PC-3 (cell line): ENCODE measurements around the gene COL4A1. TPM values are rescaled to one million over a fixed set of nuclear protein-coding genes. Genes with fewer than 3 reads are reported as not detected.

ENCODE experiments used
- ATAC-seq: fragments of 200-7000 bp; cut with Tn5 transposase; 2 replicates; pipeline ENCODE4 v1.9.1; 2020; ENCODE audit warnings: mild to moderate bottlenecking, moderate library complexity
- BruUV-seq: library from RNA; stranded (reverse); fragments of 400-500 nt; replicated peaks from 2 replicates; lab custom pipeline; 2021; lab: Mats Ljungman, UMichigan
- CTCF ChIA-PET: fragments of 300-600 bp; sonication (Branson Sonifier 250); formaldehyde crosslinking; loops from one replicate; lab custom pipeline; 2022; ENCODE audit warnings: antibody characterized with exemption; lab: Charles Lee
- POLR2A ChIA-PET: fragments of 300-600 bp; sonication (Branson Sonifier 250); formaldehyde crosslinking; loops from one replicate; lab custom pipeline; 2022; ENCODE audit warnings: antibody characterized with exemption; ENCODE audit not compliant: unreplicated experiment; lab: Charles Lee
- DNase-seq: peaks from one replicate; pipeline ENCODE4 v3.0.0-alpha.2; 2015
- H2AFZ ChIP-seq: fragments of 300-600 bp; sonication (generic); 2 replicates; pipeline ENCODE4 v1.6.0; 2016; ENCODE audit warnings: antibody characterized with exemption, low read length
- H3F3A ChIP-seq: fragments of 300-600 bp; sonication (generic); one replicate; pipeline ENCODE4 v1.6.0; 2017; ENCODE audit warnings: antibody characterized with exemption, low read length, control low read depth, mild to moderate bottlenecking; ENCODE audit not compliant: unreplicated experiment
- H3K27ac ChIP-seq: fragments of 300-600 bp; sonication (generic); 2 replicates; pipeline ENCODE4 v1.5.1; 2016; ENCODE audit warnings: mild to moderate bottlenecking, low read length
- H3K27me3 ChIP-seq: fragments of 300-600 bp; sonication (generic); 2 replicates; pipeline ENCODE4 v1.6.1; 2016; ENCODE audit warnings: low read length, mixed read lengths
- H3K36me3 ChIP-seq: fragments of 300-600 bp; sonication (generic); 2 replicates; pipeline ENCODE4 v1.6.1; 2016; ENCODE audit warnings: low read depth, mixed run types, low read length, mixed read lengths
- H3K4me1 ChIP-seq: fragments of 300-600 bp; sonication (generic); 2 replicates; pipeline ENCODE4 v1.5.1; 2016; ENCODE audit warnings: low read length; ENCODE audit not compliant: insufficient read depth
- H3K4me2 ChIP-seq: fragments of 300-600 bp; sonication (generic); 2 replicates; pipeline ENCODE4 v1.6.0; 2016; ENCODE audit warnings: low read length
- H3K4me3 ChIP-seq: fragments of 300-600 bp; sonication (generic); 2 replicates; pipeline ENCODE4 v1.5.1; 2016; ENCODE audit warnings: mild to moderate bottlenecking, low read length, mixed read lengths
- H3K79me2 ChIP-seq: fragments of 300-600 bp; sonication (generic); 2 replicates; pipeline ENCODE4 v1.6.1; 2017; ENCODE audit warnings: low read length, mixed read lengths
- H3K9ac ChIP-seq: fragments of 300-600 bp; sonication (generic); 2 replicates; pipeline ENCODE4 v1.6.0; 2016; ENCODE audit warnings: mild to moderate bottlenecking, low read length
- H3K9me2 ChIP-seq: fragments of 300-600 bp; sonication (generic); replicated peaks from 2 replicates; pipeline ENCODE4 v1.6.1; 2016; ENCODE audit warnings: mixed run types, low read length, mixed read lengths
- H3K9me3 ChIP-seq: fragments of 300-600 bp; sonication (generic); 2 replicates; pipeline ENCODE4 v1.6.1; 2016; ENCODE audit warnings: low read length, mixed read lengths
- H4K20me1 ChIP-seq: fragments of 300-600 bp; sonication (generic); 2 replicates; pipeline ENCODE4 v1.6.1; 2016; ENCODE audit warnings: low read length, mixed read lengths
- CTCF ChIP-seq: fragments of 300-600 bp; sonication (generic); conservative IDR thresholded peaks from 2 replicates; pipeline ENCODE4 v1.5.1; 2017; ENCODE audit warnings: antibody characterized with exemption, low read depth, mild to moderate bottlenecking, low read length
- EZH2 ChIP-seq: fragments of 300-600 bp; sonication (generic); IDR thresholded peaks from one replicate; pipeline ENCODE4 v1.6.1; 2017; ENCODE audit warnings: antibody characterized with exemption, mild to moderate bottlenecking, low read length; ENCODE audit not compliant: unreplicated experiment
- EZH2phosphoT487 ChIP-seq: fragments of 300-600 bp; sonication (generic); IDR thresholded peaks from 2 replicates; pipeline ENCODE4 v1.6.1; 2018; ENCODE audit warnings: mild to moderate bottlenecking, antibody characterized with exemption, low read length, borderline replicate concordance
- intact Hi-C: fragments of 100-400 bp; cut with micrococcal nuclease; formaldehyde crosslinking; loops from 2 replicates; pipeline ENCODE4 v1.9.0; 2023
- total RNA-seq: library from RNA; depleted of rRNA; stranded (reverse); fragments of >200 nt; gene quantifications from 2 replicates; pipeline ENCODE4 v1.2.3, GENCODE V29; 2014

The COL4A1 gene
- total RNA-seq, 1 experiment from 2014 or later = 48.7 TPM

GRCh38 chr13:110233181-110233950 lies 73.6 kb downstream of the COL4A1 start:
- H3K9ac ChIP-seq = peak overlapping the region; percentile 46; the same call in 1 of the 2 replicates
- H3K36me3 ChIP-seq = no peaks in the 10 kb centered on the region
- H3K27ac ChIP-seq = peak overlapping the region; percentile 38
- CTCF ChIA-PET = no interaction called here
- H3F3A ChIP-seq = no peaks in the 10 kb centered on the region
- H3K4me3 ChIP-seq = no peak overlapping the region
- BruUV-seq = no TSS peak
- H3K79me2 ChIP-seq = no peaks in the 10 kb centered on the region
- no peaks in the 10 kb centered on the region for H3K9me2 ChIP-seq
- H2AFZ ChIP-seq = peak overlapping the region; percentile 3; the same call in 1 of the 2 replicates
- H3K9me3 ChIP-seq = no peaks in the 10 kb centered on the region
- H4K20me1 ChIP-seq = no peaks in the 10 kb centered on the region
- no peaks in the 10 kb centered on the region for H3K27me3 ChIP-seq
- peak; percentile 46 for ATAC-seq
- intact Hi-C loops = no loop called here
- H3K4me2 ChIP-seq = peak overlapping the region; percentile 0; the same call in 1 of the 2 replicates
- peaks cover 12% of the 10 kb centered on the region for H3K4me1 ChIP-seq
- TF ChIP-seq CTCF (no peak), EZH2phosphoT487 (no peak), EZH2 (no peak)
- POLR2A ChIA-PET = no interaction called here
- DNase-seq = peak; percentile 66

- H4K20me1 ChIP-seq = no peaks in the 10 kb centered on the region
- no peaks in the 10 kb centered on the region for H3K9me2 ChIP-seq
- no peaks in the 10 kb centered on the region for H3F3A ChIP-seq
- peaks cover 12% of the 10 kb centered on the region for H3K4me1 ChIP-seq
- H2AFZ ChIP-seq = 0 out of 2 replicates have a peak overlapping the region, but pooled peaks have one; percentile 3
- no peak for DNase-seq
- intact Hi-C loops = no loop called here
- peak overlapping the region; percentile 38 for H3K27ac ChIP-seq
- peak overlapping the region; percentile 0; the same call in 1 of the 2 replicates for H3K4me2 ChIP-seq
- no peak overlapping the region for H3K4me3 ChIP-seq
- ATAC-seq = peak; percentile 24; the same call in 1 of the 2 replicates
- TF ChIP-seq EZH2phosphoT487 (no peak), EZH2 (no peak), CTCF (no peak)
- H3K9ac ChIP-seq = peak overlapping the region; percentile 46; the same call in 1 of the 2 replicates
- ChIA-PET CTCF (no interaction called here), POLR2A (no interaction called here)
- no peaks in the 10 kb centered on the region for H3K27me3 ChIP-seq
- H3K79me2 ChIP-seq = no peaks in the 10 kb centered on the region
- no peaks in the 10 kb centered on the region for H3K36me3 ChIP-seq
- BruUV-seq = no TSS peak
- H3K9me3 ChIP-seq = no peaks in the 10 kb centered on the region
Observed at GRCh38 chr13:110232756-110233155, 74.2 kb downstream of the COL4A1 start.

GRCh38 chr13:110232142-110232541 lies 74.8 kb downstream of the COL4A1 start:
- Histone ChIP-seq H3K9ac (no peak overlapping the region), H3K9me3 (no peaks in the 10 kb centered on the region), H3K4me2 (no peak overlapping the region), H2AFZ (no peak overlapping the region), H3K9me2 (no peaks in the 10 kb centered on the region), H3K27me3 (no peaks in the 10 kb centered on the region), H4K20me1 (no peaks in the 10 kb centered on the region), H3K36me3 (no peaks in the 10 kb centered on the region), H3K27ac (no peak overlapping the region), H3K4me3 (no peak overlapping the region), H3F3A (no peaks in the 10 kb centered on the region), H3K79me2 (no peaks in the 10 kb centered on the region), H3K4me1 (peaks cover 12% of the 10 kb centered on the region)
- POLR2A ChIA-PET = no interaction called here
- DNase-seq = no peak
- intact Hi-C loops = no loop called here
- no peak for ATAC-seq
- BruUV-seq = no TSS peak
- TF ChIP-seq CTCF (no peak), EZH2 (no peak), EZH2phosphoT487 (no peak)
- CTCF ChIA-PET = no interaction called here
